ENCODE data around the gene SDCCAG8. TPM values are rescaled to one million over a fixed set of nuclear protein-coding genes. Genes with fewer than 3 reads are reported as not detected.

Gene SDCCAG8
- total RNA-seq, 2 experiments from 2014 or later, result 18.3 to 21.2 TPM

DNA sequence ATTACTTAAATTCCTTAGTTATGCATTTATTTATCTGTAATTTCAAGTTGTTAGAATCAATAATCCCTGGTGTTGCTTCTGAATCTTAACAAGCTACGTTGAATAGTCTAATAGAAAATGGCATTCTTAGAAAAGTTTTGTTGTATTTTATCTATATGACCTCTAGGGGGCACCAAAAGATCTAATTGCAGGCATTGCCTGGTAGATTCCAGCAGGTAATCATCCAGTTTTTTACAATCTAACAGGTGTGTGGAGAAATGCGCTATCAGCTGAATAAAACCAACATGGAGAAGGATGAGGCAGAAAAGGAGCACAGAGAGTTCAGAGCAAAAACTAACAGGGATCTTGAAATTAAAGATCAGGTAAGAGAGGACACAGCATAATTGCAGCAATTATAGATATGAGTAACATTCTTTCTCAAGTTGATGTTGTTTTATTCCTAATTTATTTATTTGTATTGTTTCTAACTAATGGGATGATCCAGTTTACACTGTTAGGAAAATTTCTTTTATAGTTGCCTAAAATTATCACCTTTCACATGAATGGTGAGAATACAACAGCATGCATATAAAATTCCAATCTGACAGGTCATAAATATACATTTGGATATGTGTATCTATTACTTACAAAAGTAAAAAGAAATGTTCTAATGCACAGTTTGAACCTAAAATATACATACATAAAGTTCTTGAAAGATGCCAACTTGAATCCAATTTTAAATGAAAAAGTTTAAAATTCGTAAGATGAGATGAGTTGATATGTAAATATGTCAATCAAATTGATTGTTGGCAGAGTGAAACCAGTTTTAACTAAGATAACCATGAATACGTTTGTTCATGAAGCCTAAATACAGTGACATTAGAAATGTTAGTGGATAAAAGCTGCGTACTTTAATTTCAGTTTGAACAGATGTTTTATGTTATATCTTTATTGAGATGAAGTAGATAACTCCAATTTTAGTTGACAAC lies 88.4 kb downstream of the SDCCAG8 start:
- TF ChIP-seq, protein P1, sequence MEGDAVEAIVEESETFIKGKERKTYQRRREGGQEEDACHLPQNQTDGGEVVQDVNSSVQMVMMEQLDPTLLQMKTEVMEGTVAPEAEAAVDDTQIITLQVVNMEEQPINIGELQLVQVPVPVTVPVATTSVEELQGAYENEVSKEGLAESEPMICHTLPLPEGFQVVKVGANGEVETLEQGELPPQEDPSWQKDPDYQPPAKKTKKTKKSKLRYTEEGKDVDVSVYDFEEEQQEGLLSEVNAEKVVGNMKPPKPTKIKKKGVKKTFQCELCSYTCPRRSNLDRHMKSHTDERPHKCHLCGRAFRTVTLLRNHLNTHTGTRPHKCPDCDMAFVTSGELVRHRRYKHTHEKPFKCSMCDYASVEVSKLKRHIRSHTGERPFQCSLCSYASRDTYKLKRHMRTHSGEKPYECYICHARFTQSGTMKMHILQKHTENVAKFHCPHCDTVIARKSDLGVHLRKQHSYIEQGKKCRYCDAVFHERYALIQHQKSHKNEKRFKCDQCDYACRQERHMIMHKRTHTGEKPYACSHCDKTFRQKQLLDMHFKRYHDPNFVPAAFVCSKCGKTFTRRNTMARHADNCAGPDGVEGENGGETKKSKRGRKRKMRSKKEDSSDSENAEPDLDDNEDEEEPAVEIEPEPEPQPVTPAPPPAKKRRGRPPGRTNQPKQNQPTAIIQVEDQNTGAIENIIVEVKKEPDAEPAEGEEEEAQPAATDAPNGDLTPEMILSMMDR (IDR thresholded peaks at IDR 0.05), result peak; percentile 90
- intact Hi-C loops (cut with DNase I, micrococcal nuclease), result loop anchor here (1.0 to 10.0 kb wide), 9 partner anchors 403 to 1451 kb away; no protein-coding TSS in a partner anchor
- Mint-ChIP-seq H3K4me3 (no peak overlapping the region), H3K36me3 (ENCODE audit: low read depth) (peaks cover 42% of the 10 kb centered on the region), H3K9me3 (no peaks in the 10 kb centered on the region), H3K4me1 (ENCODE audit: low read depth) (peaks cover 4% of the 10 kb centered on the region), H3K27ac (no peak overlapping the region), H3K27me3 (no peaks in the 10 kb centered on the region)
- ChIA-PET CTCF (interaction anchor here (0.7 to 1.0 kb wide), 3 partner anchors 18 to 955 kb away, joined by 3 to 6 read pairs (median 3); no protein-coding TSS in a partner anchor), POLR2A (interaction anchor here (0.6 to 0.8 kb wide), 2 partner anchors 8 to 31 kb away, joined by 3 read pairs; no protein-coding TSS in a partner anchor)
- DNase-seq (peak in 3 of 14 experiments; percentile 56 to 68 (median 64)), ATAC-seq (ENCODE audit: poor library complexity) (peak; percentile 46)
- Histone ChIP-seq H3K27ac (ENCODE audit: low read depth in 1 of 2, low read length in 2 of 2) (no peak overlapping the region), H3K4me3 (ENCODE audit: low read length) (no peak overlapping the region), H3K36me3 (ENCODE audit: insufficient read depth, low read length) (no peaks in the 10 kb centered on the region), H3K9me3 (ENCODE audit: control insufficient read depth in 1 of 2, insufficient read depth in 1 of 2, low read length in 2 of 2) (no peaks in the 10 kb centered on the region), H3K27me3 (ENCODE audit: control insufficient read depth in 1 of 2, insufficient read depth in 2 of 2, low read length in 2 of 2) (no peaks in the 10 kb centered on the region), H3K4me1 (ENCODE audit: insufficient read depth, low read length) (no peaks in the 10 kb centered on the region)

DNA sequence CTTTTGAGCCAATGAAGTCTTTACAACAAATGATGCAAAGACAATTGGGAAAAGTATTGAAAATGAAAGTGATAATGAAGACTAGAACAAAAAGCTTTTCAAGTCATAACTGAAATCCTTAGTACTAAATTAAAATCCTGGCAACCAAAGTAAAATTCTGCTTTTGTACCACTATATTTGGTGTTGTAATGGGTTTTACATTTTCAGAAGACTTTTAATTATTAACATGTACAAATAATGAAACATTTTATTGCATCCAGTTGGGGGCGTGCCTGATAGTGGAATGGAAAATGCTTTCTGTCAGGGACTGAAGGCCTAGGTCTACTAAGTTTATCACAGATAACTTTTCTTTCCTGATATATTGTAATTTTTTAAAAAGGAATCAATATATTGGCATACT lies 89.4 kb downstream of the SDCCAG8 start:
- intact Hi-C loops (cut with DNase I, micrococcal nuclease), result loop anchor here (2.0 to 10.0 kb wide), 3 partner anchors 602 to 1450 kb away; no protein-coding TSS in a partner anchor
- Mint-ChIP-seq H3K36me3 (ENCODE audit: low read depth) (peaks cover 45% of the 10 kb centered on the region), H3K27me3 (no peaks in the 10 kb centered on the region), H3K9me3 (no peaks in the 10 kb centered on the region), H3K4me1 (ENCODE audit: low read depth) (peaks cover 4% of the 10 kb centered on the region), H3K4me3 (no peak overlapping the region), H3K27ac (no peak overlapping the region)
- H3K36me3 ChIP-seq (ENCODE audit: insufficient read depth, low read length), result no peaks in the 10 kb centered on the region
- DNase-seq (no peak), ATAC-seq (ENCODE audit: poor library complexity) (no peak)
- no peak overlapping the region for H3K4me3 ChIP-seq (ENCODE audit: low read length)
- H3K4me1 ChIP-seq (ENCODE audit: insufficient read depth, low read length), result no peaks in the 10 kb centered on the region
- TF ChIP-seq, protein P1 (IDR thresholded peaks at IDR 0.05), result no peak
- H3K27me3 ChIP-seq (ENCODE audit: control insufficient read depth in 1 of 2, insufficient read depth in 2 of 2, low read length in 2 of 2), result no peaks in the 10 kb centered on the region
- no peaks in the 10 kb centered on the region for H3K9me3 ChIP-seq (ENCODE audit: control insufficient read depth in 1 of 2, insufficient read depth in 1 of 2, low read length in 2 of 2)
- CTCF ChIA-PET, result no interaction called here
- H3K27ac ChIP-seq (ENCODE audit: low read depth in 1 of 2, low read length in 2 of 2), result no peak overlapping the region
- POLR2A ChIA-PET, result no interaction called here

DNA sequence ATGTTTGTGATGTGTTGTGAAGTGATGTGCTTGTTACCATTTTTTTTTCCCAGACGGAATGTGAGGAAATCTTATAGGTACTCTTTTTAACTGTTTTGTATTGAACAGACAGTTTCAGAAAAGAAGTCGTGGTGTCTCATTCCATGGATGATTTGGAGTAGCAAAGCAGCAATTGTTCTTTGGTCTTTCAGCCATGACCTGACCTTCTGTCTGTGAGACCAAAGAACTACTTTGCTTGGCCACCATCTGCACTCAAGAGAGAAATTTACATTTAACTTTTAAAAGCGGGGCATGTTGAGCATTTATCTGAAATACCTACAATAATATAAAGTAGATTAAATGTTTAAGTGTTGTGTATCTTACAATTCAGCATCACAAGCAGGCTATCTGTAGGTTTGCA lies 90.2 kb downstream of the SDCCAG8 start:
- H3K36me3 Mint-ChIP-seq (ENCODE audit: low read depth), result peaks cover 40% of the 10 kb centered on the region
- ChIA-PET POLR2A (no interaction called here), CTCF (no interaction called here)
- ATAC-seq (ENCODE audit: poor library complexity) (no peak), DNase-seq (no peak)
- peaks cover 4% of the 10 kb centered on the region for H3K4me1 Mint-ChIP-seq (ENCODE audit: low read depth)
- H3K9me3 Mint-ChIP-seq, result no peaks in the 10 kb centered on the region
- no peak overlapping the region for H3K27ac ChIP-seq (ENCODE audit: low read depth in 1 of 2, low read length in 2 of 2)
- no peak overlapping the region for H3K4me3 Mint-ChIP-seq
- TF ChIP-seq, protein P1 (IDR thresholded peaks at IDR 0.05), result no peak
- no peak overlapping the region for H3K4me3 ChIP-seq (ENCODE audit: low read length)
- H3K9me3 ChIP-seq (ENCODE audit: control insufficient read depth in 1 of 2, insufficient read depth in 1 of 2, low read length in 2 of 2), result no peaks in the 10 kb centered on the region
- H3K27me3 Mint-ChIP-seq, result no peaks in the 10 kb centered on the region
- intact Hi-C loops (cut with DNase I, micrococcal nuclease), result loop anchor here (10.0 kb wide), 2 partner anchors 699 to 1449 kb away; no protein-coding TSS in a partner anchor
- no peaks in the 10 kb centered on the region for H3K27me3 ChIP-seq (ENCODE audit: control insufficient read depth in 1 of 2, insufficient read depth in 2 of 2, low read length in 2 of 2)
- no peak overlapping the region for H3K27ac Mint-ChIP-seq
- no peaks in the 10 kb centered on the region for H3K36me3 ChIP-seq (ENCODE audit: insufficient read depth, low read length)
- H3K4me1 ChIP-seq (ENCODE audit: insufficient read depth, low read length), result no peaks in the 10 kb centered on the region

Measured in CD4-positive, alpha-beta T cell (primary cell).